NK-92 treated with Interleukin-12 subunit alpha and Interleukin-12 subunit beta, amount 100 ng/mL, for 24 hours (cell line): ENCODE results near the gene CARD16.
"Not testable (repeated sequence)": the region's sequence is repeated elsewhere in the genome, so short reads cannot be mapped to it uniquely, and the experiment has no call there.

Experiments
- DNase-seq: peaks from one replicate; lab custom pipeline; 2025; lab: John Stamatoyannopoulos, UW

Gene CARD16

GRCh38 chr11:105049481-105049880 is 4.3 kb upstream of the CARD16 start:
- DNase-seq: no peak

GRCh38 chr11:105046898-105047579 is 1.9 kb upstream of the CARD16 start:
- no peak for DNase-seq

GRCh38 chr11:105045676-105046296 is 651 bp upstream of the CARD16 start:
- DNase-seq: no peak

DNA sequence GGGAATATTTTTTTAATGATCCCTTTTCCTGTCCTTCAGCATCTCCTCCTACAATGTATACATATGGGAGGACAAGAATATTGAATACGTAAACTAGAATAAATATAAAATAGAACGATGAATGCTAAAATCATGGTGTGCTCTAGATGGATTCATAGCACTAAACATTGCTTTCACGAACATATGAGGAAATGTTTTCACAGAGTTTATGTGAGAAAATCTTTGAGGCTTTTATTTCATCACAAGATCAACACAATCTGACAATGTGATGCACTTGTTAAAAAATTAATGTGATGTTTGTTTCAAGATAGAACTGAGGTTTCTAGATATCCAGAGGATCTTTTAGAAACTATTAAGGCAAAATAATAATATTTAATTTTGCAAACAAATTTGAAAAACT is 3.0 kb downstream of the CARD16 start:
- no peak for DNase-seq

DNA sequence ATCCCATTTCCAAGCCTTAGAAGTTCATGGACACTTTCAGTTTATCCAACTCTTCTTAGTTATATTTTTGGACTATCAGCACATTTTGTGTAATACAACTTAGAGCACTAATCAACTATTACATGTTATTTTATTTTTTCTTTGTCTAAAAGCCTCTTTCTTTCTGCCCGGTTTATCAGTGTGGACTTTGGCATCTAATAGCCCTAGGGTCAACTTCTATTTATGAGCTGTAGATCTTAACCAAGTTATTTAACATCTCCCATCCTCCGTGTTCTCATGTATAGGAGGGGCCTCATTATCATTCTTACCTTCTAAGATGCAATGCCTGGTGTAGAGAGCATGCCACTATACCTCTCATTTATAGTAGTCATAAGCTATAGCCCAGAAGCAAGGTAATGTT is 4.4 kb downstream of the CARD16 start:
- DNase-seq: no peak

GRCh38 chr11:105034813-105035620 is 10.1 kb downstream of the CARD16 start, which contains the start of gene CASP1:
Gene CASP1, minus strand, starts transcription at chr11:105035144. Its CDS starts 31 bp downstream, at chr11:105035113.
- peak; percentile 10 for DNase-seq

DNA sequence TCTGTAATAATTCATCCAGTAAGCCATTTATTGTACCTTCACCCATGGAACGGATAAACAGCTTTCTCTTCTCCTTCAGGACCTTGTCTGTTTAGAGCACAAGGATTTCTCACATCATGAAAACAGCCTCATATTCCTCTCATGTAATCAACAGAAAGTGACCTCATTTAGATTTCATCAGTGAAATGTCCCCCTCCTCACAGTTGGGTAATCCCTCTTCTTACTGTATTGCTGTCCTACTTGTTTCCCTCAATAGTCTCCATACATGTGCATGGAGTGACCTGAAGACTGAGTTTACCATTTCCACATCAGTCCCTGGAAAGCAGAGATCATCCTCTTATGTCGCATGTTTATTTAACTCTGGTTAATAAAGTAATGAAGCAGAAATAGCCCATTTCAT is 10.7 kb downstream of the CARD16 start:
- DNase-seq: not testable (repeated sequence)

- DNase-seq: no peak
Measured at GRCh38 chr11:105033781-105034180, 11.4 kb downstream of the CARD16 start.

- DNase-seq: no peak
Measured at GRCh38 chr11:105033343-105033742, 11.8 kb downstream of the CARD16 start.

- DNase-seq: no peak
Measured at GRCh38 chr11:105032495-105032894, 12.6 kb downstream of the CARD16 start.

DNA sequence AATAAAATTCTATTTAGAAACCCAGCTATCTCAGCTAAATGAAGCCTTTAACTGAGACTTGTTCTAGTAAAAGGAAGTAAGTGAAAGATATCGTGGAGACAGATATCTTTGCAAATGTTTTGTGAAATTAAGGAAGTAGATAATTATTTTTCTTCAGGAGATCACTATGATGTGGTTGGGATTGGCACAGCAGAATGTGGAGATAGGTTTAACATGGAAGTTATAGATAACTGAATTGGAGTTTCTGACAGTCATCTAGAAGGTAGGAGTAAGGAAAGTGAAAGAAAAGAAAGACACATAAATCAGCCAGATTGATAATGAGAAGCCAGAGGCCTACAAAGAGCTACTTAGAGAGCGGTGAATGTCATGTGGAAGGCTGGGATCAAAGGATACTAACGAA is 17.5 kb downstream of the CARD16 start:
- DNase-seq: no peak

DNA sequence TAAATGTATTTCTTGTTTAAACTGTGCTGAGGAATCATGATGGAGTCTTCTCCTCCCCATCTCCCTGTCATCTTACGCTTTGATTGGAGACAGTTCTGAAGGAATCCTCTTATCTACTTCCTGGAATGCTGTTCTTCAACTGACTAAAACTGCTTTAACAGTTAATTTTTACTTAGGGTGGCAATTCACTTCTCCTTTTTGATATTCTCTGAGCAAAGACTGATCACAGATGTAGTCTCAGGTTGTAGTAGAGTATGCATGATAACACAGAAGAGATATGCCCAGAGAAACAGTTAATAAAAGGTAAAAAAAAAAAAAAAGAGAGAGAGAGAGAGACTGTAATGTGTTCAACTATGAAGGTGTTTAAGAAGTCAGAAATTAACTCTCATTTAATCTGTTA is 20.7 kb downstream of the CARD16 start:
- no peak for DNase-seq

DNA sequence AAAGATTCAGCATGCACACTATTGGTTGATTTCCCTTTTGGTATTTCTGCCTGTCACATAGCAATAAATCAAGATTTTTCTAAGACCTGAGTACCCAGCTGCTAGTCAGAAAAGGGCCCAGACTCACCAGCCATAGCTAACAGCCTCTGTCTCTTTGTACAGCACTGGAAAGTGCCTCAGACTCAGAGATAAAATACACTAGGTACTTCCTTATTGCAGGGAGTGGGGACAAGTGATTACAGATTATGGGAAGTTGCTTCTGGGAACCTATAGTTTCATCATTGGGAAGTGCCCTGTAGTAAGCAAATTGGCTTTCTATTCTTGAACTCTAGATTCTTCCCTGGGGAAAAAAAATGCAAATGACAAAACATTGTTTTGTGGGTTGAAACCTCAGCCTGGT is 22.1 kb downstream of the CARD16 start, which contains the start of gene CASP5:
CASP5 (minus strand) TSS at position 166 of the 400 bp plus-strand sequence; CDS start at position 134, 32 bp downstream.
- DNase-seq: no peak

DNA sequence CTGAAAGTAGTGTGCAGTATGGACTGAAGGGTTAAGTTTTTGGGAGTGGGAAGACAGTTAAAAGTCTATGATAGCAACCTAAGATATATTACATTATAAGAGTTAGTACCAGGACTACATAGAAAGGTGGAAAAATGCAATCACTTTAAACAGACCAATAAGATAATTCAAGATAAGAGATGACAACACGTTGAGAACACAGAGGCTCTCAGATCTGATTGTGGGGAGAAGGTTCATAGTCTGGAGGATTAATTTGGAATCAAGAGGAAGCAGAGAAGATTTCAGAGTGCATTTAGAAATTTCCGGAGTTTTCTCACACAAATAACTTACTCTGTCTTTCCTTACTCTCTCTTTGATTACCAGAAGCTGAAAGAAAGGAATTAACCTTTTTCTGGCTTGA is 22.6 kb downstream of the CARD16 start:
- DNase-seq: no peak

DNA sequence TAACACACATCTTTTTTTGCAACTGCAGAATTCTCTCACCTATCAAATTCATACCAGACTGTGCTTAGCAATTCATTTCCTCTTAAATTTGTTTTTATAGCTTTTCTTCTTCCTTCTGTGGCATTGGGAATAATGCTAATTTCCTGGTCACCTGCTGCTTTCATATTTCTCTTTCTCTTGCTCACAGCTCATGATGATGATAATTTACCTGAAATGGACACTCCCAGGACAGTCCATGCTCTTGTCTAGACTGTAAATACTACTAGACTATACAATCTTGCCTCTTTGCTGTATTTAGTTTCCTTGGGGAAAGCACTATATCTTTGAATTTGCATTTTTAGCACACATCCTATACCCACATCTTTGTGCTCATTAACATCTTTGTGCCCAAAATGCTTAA is 37.7 kb downstream of the CARD16 start:
- no peak for DNase-seq

DNA sequence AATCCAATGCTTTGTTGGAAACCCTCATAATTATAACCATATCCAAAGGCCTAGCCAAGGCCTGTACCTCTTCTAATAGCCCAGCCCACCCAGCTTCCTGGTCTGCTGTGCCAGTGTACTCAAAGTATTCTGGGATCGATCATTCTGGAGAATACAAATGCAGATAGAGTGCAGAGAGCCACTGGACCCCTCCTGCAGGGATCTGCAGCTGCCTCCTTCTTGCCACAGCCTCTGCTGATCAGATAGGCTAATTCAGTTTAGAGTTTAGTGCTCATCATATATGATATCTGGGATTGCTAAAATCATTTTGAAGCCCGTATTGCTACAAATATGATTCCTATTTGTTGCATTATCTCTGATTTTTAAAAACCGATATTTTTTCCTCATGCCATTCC is 39.7 kb downstream of the CARD16 start:
- DNase-seq: no peak

- DNase-seq: no peak
Measured at GRCh38 chr11:105004021-105004420, 41.1 kb downstream of the CARD16 start.

GRCh38 chr11:105003151-105003550 is 42.0 kb downstream of the CARD16 start:
- no peak for DNase-seq

- peak; percentile 10 for DNase-seq
Measured at GRCh38 chr11:105000797-105001196, 44.3 kb downstream of the CARD16 start.

GRCh38 chr11:105000167-105000566 is 45.0 kb downstream of the CARD16 start:
- no peak for DNase-seq

GRCh38 chr11:104999721-105000120 is 45.4 kb downstream of the CARD16 start:
- no peak for DNase-seq

DNA sequence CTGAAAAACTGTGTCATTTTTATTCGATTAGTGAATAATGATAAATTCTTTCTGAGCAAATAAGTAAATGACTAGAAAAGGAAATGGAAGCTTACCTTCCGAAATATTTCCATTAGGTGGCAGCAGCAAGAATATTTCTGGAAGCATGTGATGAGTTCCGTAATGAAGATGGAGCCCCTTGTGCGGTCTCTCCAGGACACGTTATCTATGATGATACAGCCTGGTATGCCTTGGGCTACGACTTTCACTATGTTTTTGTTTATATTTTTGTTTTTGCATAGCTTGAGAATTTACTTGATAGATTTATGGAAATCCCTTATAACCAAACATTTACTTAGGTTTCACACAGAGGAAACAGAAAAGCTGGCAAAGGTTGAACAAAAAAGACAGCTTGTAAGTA is 47.8 kb downstream of the CARD16 start:
- DNase-seq: no peak

GRCh38 chr11:104995001-104995408 is 50.1 kb downstream of the CARD16 start:
- no peak for DNase-seq
